Measurements from ENCODE around the gene CPZ. TPM values are rescaled to one million over a fixed set of nuclear protein-coding genes. Genes with fewer than 3 reads are reported as not detected.

CPZ gene
- total RNA-seq, 1 donor from 2014 or later: 0.67 TPM

DNA sequence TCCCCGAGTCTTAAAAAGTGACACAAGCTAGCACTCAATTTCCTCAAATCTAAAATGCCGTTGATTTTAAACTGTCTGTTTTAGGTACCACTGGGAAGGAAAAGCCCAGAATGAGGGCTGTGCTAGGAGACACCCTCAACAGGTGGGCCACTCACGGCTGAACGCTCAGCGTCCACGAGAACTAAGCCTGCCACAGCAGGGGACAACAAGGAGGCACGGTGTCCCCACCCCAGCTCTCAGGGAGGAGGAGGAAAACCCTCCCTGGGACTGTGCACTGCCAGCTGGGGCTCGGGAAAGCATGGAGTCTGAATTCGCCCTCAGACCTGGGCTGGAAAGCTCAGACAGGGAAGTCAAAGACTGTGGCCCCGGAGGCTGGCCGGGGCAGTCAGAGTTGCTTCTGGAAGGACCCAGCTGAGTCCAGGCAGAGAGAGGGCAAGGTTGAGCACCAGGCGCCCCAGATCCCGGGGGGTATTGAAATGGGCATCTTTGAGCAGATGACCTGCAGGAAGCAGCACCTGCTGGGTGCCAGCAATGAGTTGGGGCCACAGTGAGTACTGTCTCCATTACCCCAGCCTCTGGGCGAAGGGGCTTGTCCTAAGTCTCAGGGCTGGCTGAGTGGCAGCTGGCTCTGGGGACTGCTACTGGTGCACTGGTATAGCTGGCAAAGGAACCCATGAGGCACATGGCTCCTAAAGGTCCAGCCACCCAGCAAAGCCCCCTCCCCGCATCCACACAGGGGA, 769 bp upstream of the CPZ start:
- peaks cover 62% of the 10 kb centered on the region for H3K27me3 ChIP-seq (ENCODE audit: control insufficient read depth, insufficient read depth, low read length)
- H3K36me3 ChIP-seq (ENCODE audit: control insufficient read depth, insufficient read depth, low read length): no peaks in the 10 kb centered on the region
- H3K4me3 ChIP-seq (ENCODE audit: low read depth, low read length): no peak overlapping the region
- DNase-seq (ENCODE audit: low read depth): no peak
- TF ChIP-seq, protein P1, sequence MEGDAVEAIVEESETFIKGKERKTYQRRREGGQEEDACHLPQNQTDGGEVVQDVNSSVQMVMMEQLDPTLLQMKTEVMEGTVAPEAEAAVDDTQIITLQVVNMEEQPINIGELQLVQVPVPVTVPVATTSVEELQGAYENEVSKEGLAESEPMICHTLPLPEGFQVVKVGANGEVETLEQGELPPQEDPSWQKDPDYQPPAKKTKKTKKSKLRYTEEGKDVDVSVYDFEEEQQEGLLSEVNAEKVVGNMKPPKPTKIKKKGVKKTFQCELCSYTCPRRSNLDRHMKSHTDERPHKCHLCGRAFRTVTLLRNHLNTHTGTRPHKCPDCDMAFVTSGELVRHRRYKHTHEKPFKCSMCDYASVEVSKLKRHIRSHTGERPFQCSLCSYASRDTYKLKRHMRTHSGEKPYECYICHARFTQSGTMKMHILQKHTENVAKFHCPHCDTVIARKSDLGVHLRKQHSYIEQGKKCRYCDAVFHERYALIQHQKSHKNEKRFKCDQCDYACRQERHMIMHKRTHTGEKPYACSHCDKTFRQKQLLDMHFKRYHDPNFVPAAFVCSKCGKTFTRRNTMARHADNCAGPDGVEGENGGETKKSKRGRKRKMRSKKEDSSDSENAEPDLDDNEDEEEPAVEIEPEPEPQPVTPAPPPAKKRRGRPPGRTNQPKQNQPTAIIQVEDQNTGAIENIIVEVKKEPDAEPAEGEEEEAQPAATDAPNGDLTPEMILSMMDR (IDR thresholded peaks at IDR 0.05; ENCODE audit: insufficient read depth, low read length, poor library complexity, severe bottlenecking): no peak

DNA sequence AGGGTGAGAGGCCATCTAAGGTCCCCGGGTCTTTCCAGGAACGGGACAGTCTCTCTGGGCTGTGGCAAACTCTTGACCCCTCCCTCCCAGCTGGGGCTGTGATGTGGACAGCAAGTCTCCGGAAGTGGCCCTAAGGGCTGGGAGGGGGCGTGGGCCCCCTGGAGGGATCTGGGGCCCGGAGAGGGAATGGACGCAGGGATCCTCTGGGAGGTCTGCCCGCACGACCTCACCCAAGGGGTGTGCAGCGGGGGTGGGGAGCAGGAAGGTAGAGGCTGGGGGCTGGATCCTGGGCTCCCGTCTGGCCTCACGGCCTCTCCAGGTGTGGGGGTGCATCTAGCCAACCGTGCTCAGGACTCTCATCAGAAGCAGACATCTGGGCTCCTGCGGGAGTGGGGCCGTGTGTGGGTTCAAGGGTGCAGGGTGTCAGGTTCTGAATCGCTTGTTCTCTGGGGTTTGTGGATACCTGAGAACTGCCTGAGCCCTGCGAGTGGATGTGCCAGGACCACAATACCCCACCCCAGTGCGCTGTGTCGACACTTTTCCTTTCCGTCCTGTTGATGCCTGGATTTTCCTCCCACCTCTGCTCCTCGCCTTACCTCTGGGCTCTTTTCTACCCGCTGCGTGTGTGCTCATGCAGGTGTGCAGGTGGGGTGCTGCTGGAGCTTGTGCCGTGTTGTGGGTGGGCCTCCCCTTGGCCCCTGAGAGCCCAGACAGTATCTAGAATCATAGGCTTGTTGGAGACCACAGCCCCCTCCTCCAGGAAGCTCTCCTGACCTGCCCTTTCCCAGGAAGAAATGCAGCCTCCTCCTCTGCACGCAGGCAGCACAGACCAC, 915 bp downstream of the CPZ start:
- DNase-seq (ENCODE audit: low read depth): no peak
- H3K27me3 ChIP-seq (ENCODE audit: control insufficient read depth, insufficient read depth, low read length): peaks cover 49% of the 10 kb centered on the region
- TF ChIP-seq, protein P1 (IDR thresholded peaks at IDR 0.05; ENCODE audit: insufficient read depth, low read length, poor library complexity, severe bottlenecking): no peak
- H3K36me3 ChIP-seq (ENCODE audit: control insufficient read depth, insufficient read depth, low read length): no peaks in the 10 kb centered on the region
- H3K4me3 ChIP-seq (ENCODE audit: low read depth, low read length): no peak overlapping the region

DNA sequence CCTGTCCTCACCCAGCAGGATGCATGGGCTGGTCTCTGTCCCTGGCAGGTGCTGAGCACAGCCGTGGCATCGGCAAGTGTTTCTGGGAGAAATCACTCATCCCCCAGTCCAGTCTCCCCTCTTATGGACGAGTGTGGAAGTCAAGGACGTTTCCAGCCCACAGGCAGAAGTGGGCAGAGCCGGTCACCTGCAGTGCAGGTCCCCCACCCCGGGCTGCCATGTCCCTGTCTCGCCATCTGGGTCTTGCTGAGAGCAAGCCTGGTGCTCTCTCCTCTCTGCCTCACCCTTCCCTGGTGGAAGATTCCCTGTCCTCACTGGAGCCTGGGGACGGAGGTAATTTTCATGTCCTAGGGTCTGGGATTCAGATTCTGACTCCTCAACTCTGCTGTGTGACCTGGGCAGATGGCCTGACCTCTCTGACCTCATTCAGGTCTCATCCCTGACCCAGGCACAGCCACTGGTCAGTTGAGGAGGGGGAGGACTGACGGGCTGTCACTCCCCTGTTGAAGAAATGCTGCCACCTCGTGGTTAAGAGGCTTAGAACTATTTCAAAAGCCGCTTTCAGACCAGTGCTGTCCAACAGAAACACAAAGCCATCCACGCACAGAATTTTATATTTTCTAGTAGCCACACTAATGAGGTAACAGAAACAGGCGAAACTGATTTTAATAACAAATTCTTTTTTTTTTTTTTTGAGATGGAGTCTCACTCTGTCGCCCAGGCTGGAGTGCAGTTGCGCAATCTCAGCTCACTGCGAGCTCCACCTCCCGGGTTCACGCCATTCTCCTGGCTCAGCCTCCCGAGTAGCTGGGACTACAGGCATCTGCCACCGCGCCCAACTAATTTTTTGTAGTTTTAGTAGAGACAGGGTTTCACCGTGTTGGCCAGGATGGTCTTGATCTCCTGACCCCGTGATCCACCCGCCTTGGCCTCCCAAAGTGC, 1.8 kb downstream of the CPZ start:
- Histone ChIP-seq H3K36me3 (ENCODE audit: control insufficient read depth, insufficient read depth, low read length) (no peaks in the 10 kb centered on the region), H3K27me3 (ENCODE audit: control insufficient read depth, insufficient read depth, low read length) (peaks cover 47% of the 10 kb centered on the region), H3K4me3 (ENCODE audit: low read depth, low read length) (no peak overlapping the region)
- TF ChIP-seq, protein P1 (IDR thresholded peaks at IDR 0.05; ENCODE audit: insufficient read depth, low read length, poor library complexity, severe bottlenecking): peak; percentile 55
- DNase-seq (ENCODE audit: low read depth): peak; percentile 14

DNA sequence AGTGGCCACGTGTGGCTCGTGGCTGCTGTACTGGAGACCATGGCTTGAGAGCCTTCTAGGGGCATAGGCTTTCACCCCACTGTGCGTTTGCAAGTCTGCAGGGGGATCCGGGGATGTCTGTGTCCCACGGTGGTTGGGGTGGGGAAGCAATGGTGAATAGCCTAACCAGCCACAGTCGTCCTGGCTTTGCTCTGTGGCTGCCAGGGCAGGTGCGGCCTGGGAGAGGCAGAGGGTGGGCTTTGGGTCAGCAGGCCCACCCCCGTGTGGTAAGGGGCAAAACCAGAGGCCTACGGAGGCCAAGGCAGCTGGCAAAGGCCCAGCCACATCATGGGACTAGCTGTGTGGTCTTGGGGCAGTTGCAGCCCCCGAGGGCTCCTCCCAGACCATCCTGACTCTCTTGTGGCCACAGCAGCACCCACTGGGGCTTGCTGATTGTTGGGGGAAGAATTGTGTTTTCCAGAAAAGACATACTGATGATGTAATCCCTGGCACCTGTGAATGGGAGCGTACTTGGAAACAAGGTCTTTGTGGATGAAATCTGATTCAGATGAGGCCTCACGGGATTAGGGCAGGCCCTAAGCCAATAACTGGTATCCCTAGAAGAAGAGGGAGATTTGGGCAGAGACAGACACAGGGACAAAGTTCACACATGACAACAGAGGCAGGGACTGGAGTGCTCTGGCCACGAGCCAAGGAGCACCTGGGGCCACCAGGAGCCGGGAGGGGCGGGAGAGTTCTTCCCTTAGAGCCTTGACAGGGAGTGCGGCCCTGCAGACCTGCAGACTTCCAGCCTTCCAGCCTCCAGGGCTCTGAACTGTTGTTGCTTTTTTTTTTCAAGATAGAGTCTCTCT, 2.9 kb downstream of the CPZ start:
- TF ChIP-seq, protein P1 (IDR thresholded peaks at IDR 0.05; ENCODE audit: insufficient read depth, low read length, poor library complexity, severe bottlenecking): no peak
- no peaks in the 10 kb centered on the region for H3K36me3 ChIP-seq (ENCODE audit: control insufficient read depth, insufficient read depth, low read length)
- DNase-seq (ENCODE audit: low read depth): no peak
- H3K27me3 ChIP-seq (ENCODE audit: control insufficient read depth, insufficient read depth, low read length): peaks cover 43% of the 10 kb centered on the region
- no peak overlapping the region for H3K4me3 ChIP-seq (ENCODE audit: low read depth, low read length)

DNA sequence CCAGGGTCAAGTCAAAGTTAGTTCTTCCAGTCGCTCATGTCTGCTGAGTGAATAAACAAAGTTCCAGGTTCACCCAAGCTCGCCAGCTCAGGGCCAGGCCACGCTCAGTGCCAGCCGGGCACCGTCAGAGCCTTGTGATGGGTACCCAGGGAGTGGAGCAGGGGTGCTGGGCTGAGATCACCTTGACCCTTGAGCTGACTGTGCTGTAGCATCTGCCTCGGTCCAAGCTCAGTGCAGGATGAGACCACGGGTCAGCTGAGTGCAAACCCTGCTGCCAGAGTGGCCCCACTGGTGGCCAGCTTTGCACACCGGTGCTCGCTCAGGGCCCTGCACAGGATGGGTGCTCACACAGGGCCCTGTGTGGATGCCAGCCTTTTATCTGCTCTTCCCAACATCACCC, 4.3 kb downstream of the CPZ start:
- Histone ChIP-seq H3K4me3 (ENCODE audit: low read depth, low read length) (no peak overlapping the region), H3K27me3 (ENCODE audit: control insufficient read depth, insufficient read depth, low read length) (peaks cover 30% of the 10 kb centered on the region), H3K36me3 (ENCODE audit: control insufficient read depth, insufficient read depth, low read length) (no peaks in the 10 kb centered on the region)
- no peak for DNase-seq (ENCODE audit: low read depth)
- TF ChIP-seq, protein P1 (IDR thresholded peaks at IDR 0.05; ENCODE audit: insufficient read depth, low read length, poor library complexity, severe bottlenecking): no peak
